GM12878 (cell line): Measurements from ENCODE around the gene ELL2. TPM values are rescaled to one million over a fixed set of nuclear protein-coding genes. Genes with fewer than 3 reads are reported as not detected.

Source experiments
- CREB1 ChIP-seq: IDR thresholded peaks from 2 replicates; pipeline ENCODE4 v1.6.1; 2012; ENCODE audit warnings: low read depth, mild to moderate bottlenecking, inconsistent platforms
- EED ChIP-seq: sonication (generic); IDR thresholded peaks from 2 replicates; pipeline ENCODE4 v1.6.1; 2016; ENCODE audit warnings: antibody characterized with exemption, low read depth
- IRF4 ChIP-seq: IDR thresholded peaks from 2 replicates; pipeline ENCODE4 v1.6.1; 2011; ENCODE audit warnings: low read depth, low read length
- MTA3 ChIP-seq: IDR thresholded peaks from 2 replicates; pipeline ENCODE4 v1.6.1; 2012; ENCODE audit warnings: low read length, inconsistent platforms, borderline replicate concordance
- NFIC ChIP-seq: IDR thresholded peaks from 2 replicates; pipeline ENCODE4 v1.6.1; 2012; ENCODE audit warnings: low read depth, mild to moderate bottlenecking, inconsistent platforms, low read length, moderate library complexity
- PML ChIP-seq: IDR thresholded peaks from 2 replicates; pipeline ENCODE4 v1.6.1; 2012; ENCODE audit warnings: low read length, inconsistent platforms
- ZBED1 ChIP-seq: IDR thresholded peaks from 2 replicates; pipeline ENCODE4 v1.6.1; 2016; ENCODE audit warnings: borderline replicate concordance
- polyA plus RNA-seq, 11 experiments: library from polyadenylated mRNA; depleted of rRNA in 4 of 11; unstranded in 6 of 11; stranded (reverse) in 5 of 11; fragments of >200 nt; fragmentation: Nextera tagmentation in 4 of 11; fragmentation: Illumina TruSeq in 1 of 11; extraction: Ambion mirVana in 4 of 11; extraction: Trizol in 1 of 11; gene quantifications; 1 replicate in 1 of 11; 2 replicates in 10 of 11; pipeline versions ENCODE4 v1.2.1 to v1.2.3, GENCODE V29; 2011 to 2016; ENCODE audit warnings: inconsistent platforms in 2 of 11, missing spikeins in 2 of 11, low read depth in 1 of 11
- total RNA-seq, 4 experiments: library from RNA; depleted of rRNA in 3 of 4; stranded (reverse); fragments of >200 nt in 3 of 4; fragmentation: Illumina TruSeq in 1 of 4; extraction: Trizol in 1 of 4; gene quantifications; 2 replicates each; pipeline versions ENCODE4 v1.2.1 to v1.2.3, GENCODE V29; 2013 to 2021
- TF ChIP-seq, protein P1 (sequence below), 3 experiments: IDR thresholded peaks in 2 of 3; conservative IDR thresholded peaks in 1 of 3; 2 replicates each; pipeline ENCODE4 v1.5.1; 2011; ENCODE audit warnings: low read depth in 3 of 3, low read length in 3 of 3, mild to moderate bottlenecking in 3 of 3, control low read depth in 2 of 3, moderate library complexity in 2 of 3, inconsistent platforms in 1 of 3, mixed read lengths in 1 of 3; ENCODE audit not compliant: control insufficient read depth in 2 of 3, insufficient read depth in 1 of 3; ENCODE audit errors: extremely low read depth in 1 of 3
- TF ChIP-seq, protein P2 (sequence below): fragments of 450-650 bp; IDR thresholded peaks from 2 replicates; pipeline ENCODE4 v1.6.1; 2018; ENCODE audit warnings: mild to moderate bottlenecking, low read depth, moderate library complexity; ENCODE audit not compliant: partially characterized antibody
- TF ChIP-seq, protein P3 (sequence below): IDR thresholded peaks from 2 replicates; pipeline ENCODE4 v1.6.1; 2012; ENCODE audit warnings: low read depth, low read length, improper control_type of control experiment

ELL2 gene
- total and polyA plus RNA-seq, 10 of the 15 experiments (the other 5 are each of a cell fraction or from before 2014, with no cell fraction given): 24.2 to 91.4 (median 57.4) TPM

DNA sequence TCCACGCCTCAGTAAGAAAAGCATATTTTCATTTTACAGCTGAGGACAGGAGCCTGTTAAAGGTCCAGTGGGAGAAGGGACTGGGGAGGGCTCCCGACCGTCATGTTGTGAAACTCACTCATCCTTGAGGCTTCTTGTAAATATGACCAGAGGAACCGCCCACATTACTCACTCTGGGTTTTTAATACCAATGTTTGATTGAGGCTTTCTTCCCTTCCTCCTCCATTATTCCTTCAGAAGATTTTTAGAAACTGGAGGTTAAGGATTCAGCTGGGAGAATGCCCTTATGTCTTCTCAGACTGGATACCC lies 77.7 kb downstream of the ELL2 start (continued):
- TF ChIP-seq, protein P1, sequence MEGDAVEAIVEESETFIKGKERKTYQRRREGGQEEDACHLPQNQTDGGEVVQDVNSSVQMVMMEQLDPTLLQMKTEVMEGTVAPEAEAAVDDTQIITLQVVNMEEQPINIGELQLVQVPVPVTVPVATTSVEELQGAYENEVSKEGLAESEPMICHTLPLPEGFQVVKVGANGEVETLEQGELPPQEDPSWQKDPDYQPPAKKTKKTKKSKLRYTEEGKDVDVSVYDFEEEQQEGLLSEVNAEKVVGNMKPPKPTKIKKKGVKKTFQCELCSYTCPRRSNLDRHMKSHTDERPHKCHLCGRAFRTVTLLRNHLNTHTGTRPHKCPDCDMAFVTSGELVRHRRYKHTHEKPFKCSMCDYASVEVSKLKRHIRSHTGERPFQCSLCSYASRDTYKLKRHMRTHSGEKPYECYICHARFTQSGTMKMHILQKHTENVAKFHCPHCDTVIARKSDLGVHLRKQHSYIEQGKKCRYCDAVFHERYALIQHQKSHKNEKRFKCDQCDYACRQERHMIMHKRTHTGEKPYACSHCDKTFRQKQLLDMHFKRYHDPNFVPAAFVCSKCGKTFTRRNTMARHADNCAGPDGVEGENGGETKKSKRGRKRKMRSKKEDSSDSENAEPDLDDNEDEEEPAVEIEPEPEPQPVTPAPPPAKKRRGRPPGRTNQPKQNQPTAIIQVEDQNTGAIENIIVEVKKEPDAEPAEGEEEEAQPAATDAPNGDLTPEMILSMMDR (IDR thresholded peaks at IDR 0.05 in 2 of 3, conservative IDR thresholded peaks at IDR 0.05 in 1 of 3; ENCODE audit: control insufficient read depth in 2 of 3, extremely low read depth in 1 of 3, insufficient read depth in 1 of 3, low read depth in 3 of 3, low read length in 3 of 3): no peak
- TF ChIP-seq, protein P2, sequence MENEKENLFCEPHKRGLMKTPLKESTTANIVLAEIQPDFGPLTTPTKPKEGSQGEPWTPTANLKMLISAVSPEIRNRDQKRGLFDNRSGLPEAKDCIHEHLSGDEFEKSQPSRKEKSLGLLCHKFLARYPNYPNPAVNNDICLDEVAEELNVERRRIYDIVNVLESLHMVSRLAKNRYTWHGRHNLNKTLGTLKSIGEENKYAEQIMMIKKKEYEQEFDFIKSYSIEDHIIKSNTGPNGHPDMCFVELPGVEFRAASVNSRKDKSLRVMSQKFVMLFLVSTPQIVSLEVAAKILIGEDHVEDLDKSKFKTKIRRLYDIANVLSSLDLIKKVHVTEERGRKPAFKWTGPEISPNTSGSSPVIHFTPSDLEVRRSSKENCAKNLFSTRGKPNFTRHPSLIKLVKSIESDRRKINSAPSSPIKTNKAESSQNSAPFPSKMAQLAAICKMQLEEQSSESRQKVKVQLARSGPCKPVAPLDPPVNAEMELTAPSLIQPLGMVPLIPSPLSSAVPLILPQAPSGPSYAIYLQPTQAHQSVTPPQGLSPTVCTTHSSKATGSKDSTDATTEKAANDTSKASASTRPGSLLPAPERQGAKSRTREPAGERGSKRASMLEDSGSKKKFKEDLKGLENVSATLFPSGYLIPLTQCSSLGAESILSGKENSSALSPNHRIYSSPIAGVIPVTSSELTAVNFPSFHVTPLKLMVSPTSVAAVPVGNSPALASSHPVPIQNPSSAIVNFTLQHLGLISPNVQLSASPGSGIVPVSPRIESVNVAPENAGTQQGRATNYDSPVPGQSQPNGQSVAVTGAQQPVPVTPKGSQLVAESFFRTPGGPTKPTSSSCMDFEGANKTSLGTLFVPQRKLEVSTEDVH: no peak
- TF ChIP-seq CREB1: no peak
- TF ChIP-seq MTA3: 0 out of 2 replicates have a peak, but pooled peaks have one; percentile 16
- 0 out of 2 replicates have a peak, but pooled peaks have one; percentile 12 for TF ChIP-seq ZBED1
- peak; percentile 36; the same call in 1 of the 2 replicates for TF ChIP-seq PML
- TF ChIP-seq NFIC: 0 out of 2 replicates have a peak, but pooled peaks have one; percentile 15
- no peak for TF ChIP-seq IRF4
- TF ChIP-seq EED: peak; percentile 53; the same call in 1 of the 2 replicates
- TF ChIP-seq, protein P3, sequence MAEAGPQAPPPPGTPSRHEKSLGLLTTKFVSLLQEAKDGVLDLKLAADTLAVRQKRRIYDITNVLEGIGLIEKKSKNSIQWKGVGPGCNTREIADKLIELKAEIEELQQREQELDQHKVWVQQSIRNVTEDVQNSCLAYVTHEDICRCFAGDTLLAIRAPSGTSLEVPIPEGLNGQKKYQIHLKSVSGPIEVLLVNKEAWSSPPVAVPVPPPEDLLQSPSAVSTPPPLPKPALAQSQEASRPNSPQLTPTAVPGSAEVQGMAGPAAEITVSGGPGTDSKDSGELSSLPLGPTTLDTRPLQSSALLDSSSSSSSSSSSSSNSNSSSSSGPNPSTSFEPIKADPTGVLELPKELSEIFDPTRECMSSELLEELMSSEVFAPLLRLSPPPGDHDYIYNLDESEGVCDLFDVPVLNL: no peak
